Neural cell (in vitro differentiated cells): ENCODE measurements around the gene RGS13. TPM values are rescaled to one million over a fixed set of nuclear protein-coding genes. Genes with fewer than 3 reads are reported as not detected.

Experiments used
- H2AFZ ChIP-seq: fragments of 200-600, 300-800 bp; sonication (generic), shearing (Covaris generic); 2 replicates; pipeline ENCODE4 v1.6.0; 2014; ENCODE audit warnings: low read depth, mild to moderate bottlenecking, antibody characterized with exemption, low read length, moderate library complexity
- H3F3A ChIP-seq: fragments of 200-600 bp; shearing (Covaris generic); 2 replicates; pipeline ENCODE4 v1.6.1; 2016; ENCODE audit warnings: mild to moderate bottlenecking, moderate library complexity, mixed read lengths, antibody characterized with exemption, low read length; ENCODE audit not compliant: insufficient read depth, poor library complexity, severe bottlenecking
- H3K27ac ChIP-seq: fragments of 200-600, 300-800 bp; sonication (generic), shearing (Covaris generic); 2 replicates; pipeline ENCODE4 v1.5.1; 2014; ENCODE audit warnings: mild to moderate bottlenecking, low read length, moderate library complexity
- H3K27me3 ChIP-seq: fragments of 300-800, 200-600 bp; sonication (generic), shearing (Covaris generic); 2 replicates; pipeline ENCODE4 v1.6.0; 2014; ENCODE audit warnings: mild to moderate bottlenecking, low read depth, low read length, moderate library complexity; ENCODE audit not compliant: insufficient read depth
- H3K36me3 ChIP-seq: fragments of 300-800, 200-600 bp; sonication (generic), shearing (Covaris generic); 2 replicates; pipeline ENCODE4 v1.5.1; 2014; ENCODE audit warnings: mild to moderate bottlenecking, antibody characterized with exemption, low read length, moderate library complexity; ENCODE audit not compliant: insufficient read depth
- H3K4me2 ChIP-seq: fragments of 300-800, 200-600 bp; sonication (generic), shearing (Covaris generic); 2 replicates; pipeline ENCODE4 v1.6.0; 2014; ENCODE audit warnings: mild to moderate bottlenecking, low read length
- H3K4me3 ChIP-seq: fragments of 300-800, 200-600 bp; sonication (generic), shearing (Covaris generic); 2 replicates; pipeline ENCODE4 v1.5.1; 2014; ENCODE audit warnings: mild to moderate bottlenecking, low read length, moderate library complexity
- H3K79me2 ChIP-seq: fragments of 200-600 bp; shearing (Covaris generic); replicated peaks from 2 replicates; pipeline ENCODE4 v1.6.0; 2014; ENCODE audit warnings: mild to moderate bottlenecking, low read length, moderate library complexity; ENCODE audit not compliant: insufficient read depth
- H3K9ac ChIP-seq: fragments of 300-800, 200-600 bp; sonication (generic), shearing (Covaris generic); 2 replicates; pipeline ENCODE4 v1.6.1; 2016; ENCODE audit warnings: mild to moderate bottlenecking, low read length, mixed read lengths
- H3K9me2 ChIP-seq: fragments of 200-600 bp; shearing (Covaris generic); 2 replicates; pipeline ENCODE4 v1.6.1; 2016; ENCODE audit warnings: mild to moderate bottlenecking, low read length, mixed read lengths; ENCODE audit not compliant: insufficient read depth
- H3K9me3 ChIP-seq: fragments of 200-600, 300-800 bp; sonication (generic), shearing (Covaris generic); 2 replicates; pipeline ENCODE4 v1.6.1; 2016; ENCODE audit warnings: mild to moderate bottlenecking, mixed run types, low read length, moderate library complexity, mixed read lengths
- H4K20me1 ChIP-seq: fragments of 200-600 bp; shearing (Covaris generic); 2 replicates; pipeline ENCODE4 v1.6.1; 2016; ENCODE audit warnings: mild to moderate bottlenecking, mixed run types; ENCODE audit not compliant: insufficient read depth
- EP300 ChIP-seq: fragments of 450-650 bp; conservative IDR thresholded peaks from 2 replicates; pipeline ENCODE4 v1.6.1; 2014; ENCODE audit warnings: antibody characterized with exemption, mild to moderate bottlenecking, moderate library complexity; ENCODE audit not compliant: poor library complexity, severe bottlenecking
- EZH2 ChIP-seq: fragments of 200-600, 300-800 bp; shearing (Covaris generic), sonication (generic); IDR thresholded peaks from 2 replicates; pipeline ENCODE4 v1.6.1; 2014; ENCODE audit warnings: antibody characterized with exemption, low read length, borderline replicate concordance, mild to moderate bottlenecking; ENCODE audit not compliant: insufficient read depth, poor library complexity, severe bottlenecking
- MXI1 ChIP-seq: fragments of 450-650 bp; conservative IDR thresholded peaks from 2 replicates; pipeline ENCODE4 v1.6.1; 2014; ENCODE audit warnings: antibody characterized with exemption, mild to moderate bottlenecking; ENCODE audit not compliant: poor library complexity, severe bottlenecking
- POLR2AphosphoS5 ChIP-seq: IDR thresholded peaks from 2 replicates; pipeline ENCODE4 v1.6.1; 2012
- RAD21 ChIP-seq: fragments of 450-650 bp; conservative IDR thresholded peaks from 2 replicates; pipeline ENCODE4 v1.6.1; 2014; ENCODE audit warnings: antibody characterized with exemption, mild to moderate bottlenecking, moderate library complexity
- SMC3 ChIP-seq: fragments of 450-650 bp; conservative IDR thresholded peaks from 2 replicates; pipeline ENCODE4 v1.6.1; 2014; ENCODE audit warnings: antibody characterized with exemption, mild to moderate bottlenecking, moderate library complexity; ENCODE audit not compliant: poor library complexity
- TAF1 ChIP-seq: IDR thresholded peaks from 2 replicates; pipeline ENCODE4 v1.6.1; 2012; ENCODE audit warnings: low read depth
- polyA plus RNA-seq: library from polyadenylated mRNA; depleted of rRNA; stranded (reverse); fragments of >200 nt; gene quantifications from 2 replicates; pipeline ENCODE4 v1.2.3, GENCODE V29; 2014
- TF ChIP-seq, protein P1 (sequence below): IDR thresholded peaks from 2 replicates; pipeline ENCODE4 v1.6.1; 2012; ENCODE audit warnings: borderline replicate concordance
- TF ChIP-seq, protein P2 (sequence below): fragments of 450-650 bp; IDR thresholded peaks from 2 replicates; pipeline ENCODE4 v1.5.1; 2014; ENCODE audit warnings: antibody characterized with exemption, mild to moderate bottlenecking, moderate library complexity; ENCODE audit not compliant: poor library complexity, severe bottlenecking

Gene RGS13
- polyA plus RNA-seq, 1 donor from 2014 or later, result not detected

DNA sequence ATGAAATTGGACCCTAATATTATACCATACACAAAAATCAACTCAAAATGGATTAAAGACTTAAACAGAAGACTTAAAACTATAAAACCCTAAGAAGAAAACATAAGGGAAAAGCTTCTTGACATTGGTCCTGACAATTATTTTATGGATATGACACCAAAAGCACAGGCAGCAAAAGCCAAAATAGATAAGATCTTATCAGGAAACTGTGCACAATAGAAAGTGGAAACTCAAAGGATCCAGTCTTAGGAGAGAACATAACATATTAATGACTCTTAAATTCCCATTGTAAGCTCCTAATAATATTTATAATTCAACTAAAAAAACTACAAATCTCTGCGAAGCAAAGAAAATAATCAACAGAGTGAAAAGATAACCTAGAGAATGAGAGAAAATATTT lies 39.8 kb downstream of the RGS13 start:
- Histone ChIP-seq H3K27ac (no peak overlapping the region), H3K9ac (no peak overlapping the region), H3K4me2 (no peak overlapping the region), H3K9me3 (no peaks in the 10 kb centered on the region), H3K27me3 (no peaks in the 10 kb centered on the region), H3K9me2 (no peaks in the 10 kb centered on the region), H3K79me2 (no peaks in the 10 kb centered on the region), H2AFZ (no peak overlapping the region), H3K4me3 (no peak overlapping the region), H3F3A (no peaks in the 10 kb centered on the region), H4K20me1 (no peaks in the 10 kb centered on the region), H3K36me3 (no peaks in the 10 kb centered on the region)
- TF ChIP-seq SMC3, result no peak
- TF ChIP-seq, protein P1, sequence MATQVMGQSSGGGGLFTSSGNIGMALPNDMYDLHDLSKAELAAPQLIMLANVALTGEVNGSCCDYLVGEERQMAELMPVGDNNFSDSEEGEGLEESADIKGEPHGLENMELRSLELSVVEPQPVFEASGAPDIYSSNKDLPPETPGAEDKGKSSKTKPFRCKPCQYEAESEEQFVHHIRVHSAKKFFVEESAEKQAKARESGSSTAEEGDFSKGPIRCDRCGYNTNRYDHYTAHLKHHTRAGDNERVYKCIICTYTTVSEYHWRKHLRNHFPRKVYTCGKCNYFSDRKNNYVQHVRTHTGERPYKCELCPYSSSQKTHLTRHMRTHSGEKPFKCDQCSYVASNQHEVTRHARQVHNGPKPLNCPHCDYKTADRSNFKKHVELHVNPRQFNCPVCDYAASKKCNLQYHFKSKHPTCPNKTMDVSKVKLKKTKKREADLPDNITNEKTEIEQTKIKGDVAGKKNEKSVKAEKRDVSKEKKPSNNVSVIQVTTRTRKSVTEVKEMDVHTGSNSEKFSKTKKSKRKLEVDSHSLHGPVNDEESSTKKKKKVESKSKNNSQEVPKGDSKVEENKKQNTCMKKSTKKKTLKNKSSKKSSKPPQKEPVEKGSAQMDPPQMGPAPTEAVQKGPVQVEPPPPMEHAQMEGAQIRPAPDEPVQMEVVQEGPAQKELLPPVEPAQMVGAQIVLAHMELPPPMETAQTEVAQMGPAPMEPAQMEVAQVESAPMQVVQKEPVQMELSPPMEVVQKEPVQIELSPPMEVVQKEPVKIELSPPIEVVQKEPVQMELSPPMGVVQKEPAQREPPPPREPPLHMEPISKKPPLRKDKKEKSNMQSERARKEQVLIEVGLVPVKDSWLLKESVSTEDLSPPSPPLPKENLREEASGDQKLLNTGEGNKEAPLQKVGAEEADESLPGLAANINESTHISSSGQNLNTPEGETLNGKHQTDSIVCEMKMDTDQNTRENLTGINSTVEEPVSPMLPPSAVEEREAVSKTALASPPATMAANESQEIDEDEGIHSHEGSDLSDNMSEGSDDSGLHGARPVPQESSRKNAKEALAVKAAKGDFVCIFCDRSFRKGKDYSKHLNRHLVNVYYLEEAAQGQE, result no peak
- TF ChIP-seq EP300, result no peak
- TF ChIP-seq TAF1, result no peak
- TF ChIP-seq POLR2AphosphoS5, result no peak
- TF ChIP-seq, protein P2, sequence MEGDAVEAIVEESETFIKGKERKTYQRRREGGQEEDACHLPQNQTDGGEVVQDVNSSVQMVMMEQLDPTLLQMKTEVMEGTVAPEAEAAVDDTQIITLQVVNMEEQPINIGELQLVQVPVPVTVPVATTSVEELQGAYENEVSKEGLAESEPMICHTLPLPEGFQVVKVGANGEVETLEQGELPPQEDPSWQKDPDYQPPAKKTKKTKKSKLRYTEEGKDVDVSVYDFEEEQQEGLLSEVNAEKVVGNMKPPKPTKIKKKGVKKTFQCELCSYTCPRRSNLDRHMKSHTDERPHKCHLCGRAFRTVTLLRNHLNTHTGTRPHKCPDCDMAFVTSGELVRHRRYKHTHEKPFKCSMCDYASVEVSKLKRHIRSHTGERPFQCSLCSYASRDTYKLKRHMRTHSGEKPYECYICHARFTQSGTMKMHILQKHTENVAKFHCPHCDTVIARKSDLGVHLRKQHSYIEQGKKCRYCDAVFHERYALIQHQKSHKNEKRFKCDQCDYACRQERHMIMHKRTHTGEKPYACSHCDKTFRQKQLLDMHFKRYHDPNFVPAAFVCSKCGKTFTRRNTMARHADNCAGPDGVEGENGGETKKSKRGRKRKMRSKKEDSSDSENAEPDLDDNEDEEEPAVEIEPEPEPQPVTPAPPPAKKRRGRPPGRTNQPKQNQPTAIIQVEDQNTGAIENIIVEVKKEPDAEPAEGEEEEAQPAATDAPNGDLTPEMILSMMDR, result no peak
- TF ChIP-seq MXI1, result no peak
- no peak for TF ChIP-seq RAD21
- TF ChIP-seq EZH2, result no peak

DNA sequence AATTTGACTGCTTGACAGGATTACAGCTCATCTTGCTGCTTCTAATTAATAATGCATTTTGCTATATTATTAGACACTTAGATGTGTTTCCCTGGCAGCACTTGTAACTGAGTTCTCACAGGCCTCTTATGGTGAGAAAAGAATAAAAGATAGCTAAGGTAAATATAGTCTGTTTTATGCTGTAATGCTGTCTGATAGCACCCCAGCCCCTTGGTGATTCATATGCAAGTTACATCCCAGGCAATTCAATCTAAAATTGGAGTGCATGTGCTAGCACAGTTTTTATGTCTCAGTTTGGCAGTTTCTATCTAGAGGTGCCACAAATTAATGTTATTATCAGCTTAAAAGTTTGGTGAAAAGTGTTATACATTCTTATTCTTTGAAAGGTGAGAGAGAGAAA lies 42.2 kb downstream of the RGS13 start:
- no peak overlapping the region for H3K4me3 ChIP-seq
- H4K20me1 ChIP-seq, result no peaks in the 10 kb centered on the region
- no peaks in the 10 kb centered on the region for H3K9me2 ChIP-seq
- TF ChIP-seq, protein P1, result no peak
- TF ChIP-seq EZH2, result no peak
- no peak for TF ChIP-seq TAF1
- no peak for TF ChIP-seq SMC3
- TF ChIP-seq POLR2AphosphoS5, result no peak
- TF ChIP-seq, protein P2, result no peak
- no peak for TF ChIP-seq RAD21
- TF ChIP-seq EP300, result no peak
- no peak for TF ChIP-seq MXI1
- H3K36me3 ChIP-seq, result no peaks in the 10 kb centered on the region
- no peak overlapping the region for H3K9ac ChIP-seq
- H3K9me3 ChIP-seq, result no peaks in the 10 kb centered on the region
- no peak overlapping the region for H3K27ac ChIP-seq
- H2AFZ ChIP-seq, result no peak overlapping the region
- no peaks in the 10 kb centered on the region for H3F3A ChIP-seq
- H3K79me2 ChIP-seq, result no peaks in the 10 kb centered on the region
- H3K4me2 ChIP-seq, result no peak overlapping the region
- no peaks in the 10 kb centered on the region for H3K27me3 ChIP-seq
